A549 (cell line): ENCODE data around the gene SLC25A48. TPM values are rescaled to one million over a fixed set of nuclear protein-coding genes. Genes with fewer than 3 reads are reported as not detected.
"Not testable (repeated sequence)": the region's sequence is repeated elsewhere in the genome, so short reads cannot be mapped to it uniquely, and the experiment has no call there.

Source experiments
- ATAC-seq, 2 experiments: fragments of 200-7000 bp in 1 of 2; fragments of >200 bp in 1 of 2; cut with Nextera tagmentation in 1 of 2; cut with Tn5 transposase in 1 of 2; 3 replicates each; pipeline versions ENCODE4 v1.8.0 to v1.9.1; 2018 to 2020; ENCODE audit warnings: mild to moderate bottlenecking in 1 of 2, moderate library complexity in 1 of 2
- CTCF ChIA-PET: fragments of 300-600 bp; sonication (Branson Sonifier 250); formaldehyde crosslinking; extraction: SDS; loops from one replicate; lab custom pipeline; 2021; ENCODE audit warnings: antibody characterized with exemption, inconsistent platforms; lab: Yijun Ruan, JAX
- POLR2A ChIA-PET: fragments of 350-600 bp; formaldehyde crosslinking; extraction: SDS; loops from one replicate; lab custom pipeline; 2021; ENCODE audit warnings: antibody characterized with exemption, inconsistent platforms; lab: Yijun Ruan, JAX
- DNase-seq, 2 experiments: peaks; one replicate each; pipeline versions ENCODE4 v3.0.0 to v3.0.0-alpha.2; 2011 to 2016; ENCODE audit warnings: low read depth in 1 of 2, low spot score in 1 of 2
- FAIRE-seq: peaks from 2 replicates; lab custom pipeline; 2011; peaks lifted over from hg19 to GRCh38; lab: Jason Lieb, UNC
- H3K27ac ChIP-seq, 2 experiments: fragments of >200 bp; sonication (Bioruptor Twin); formaldehyde crosslinking; 3 replicates each; pipeline ENCODE4 v1.5.1; 2016 to 2017
- H3K4me1 ChIP-seq: fragments of >200 bp; sonication (Bioruptor Twin); formaldehyde crosslinking; 3 replicates; pipeline ENCODE4 v1.6.1; 2016
- H3K4me2 ChIP-seq: fragments of >200 bp; sonication (Bioruptor Twin); formaldehyde crosslinking; 3 replicates; pipeline ENCODE4 v1.6.1; 2016
- H3K4me3 ChIP-seq: fragments of >200 bp; sonication (Bioruptor Twin); formaldehyde crosslinking; 3 replicates; pipeline ENCODE4 v1.5.1; 2016
- H3K9me3 ChIP-seq: fragments of >200 bp; sonication (Bioruptor Twin); formaldehyde crosslinking; 3 replicates; pipeline ENCODE4 v1.6.1; 2016
- BHLHE40 ChIP-seq: IDR thresholded peaks from 2 replicates; pipeline ENCODE4 v1.6.1; 2012; ENCODE audit warnings: low read depth, low read length, inconsistent platforms
- CBX2 ChIP-seq: fragments of 200-600 bp; sonication (generic); IDR thresholded peaks from 2 replicates; pipeline ENCODE4 v1.6.1; 2016; ENCODE audit warnings: low read depth, mild to moderate bottlenecking, borderline replicate concordance
- EHF ChIP-seq: fragments of 250-450 bp; sonication (Bioruptor Pico); IDR thresholded peaks from 2 replicates; pipeline ENCODE4 v1.5.0; 2020; ENCODE audit warnings: mild to moderate bottlenecking
- EHMT2 ChIP-seq: fragments of 200-600 bp; sonication (generic); IDR thresholded peaks from 2 replicates; pipeline ENCODE4 v1.6.1; 2016; ENCODE audit warnings: antibody characterized with exemption, low read depth, mild to moderate bottlenecking, moderate library complexity
- EP300 ChIP-seq, 2 experiments: fragments of >200 bp; sonication (Bioruptor Twin); formaldehyde crosslinking; IDR thresholded peaks; 2 replicates in 1 of 2; 3 replicates in 1 of 2; pipeline ENCODE4 v1.6.1; 2016 to 2017
- ESRRA ChIP-seq: fragments of 150-350 bp; IDR thresholded peaks from 2 replicates; pipeline ENCODE4 v1.6.1; 2014; ENCODE audit warnings: mild to moderate bottlenecking, low read length, borderline replicate concordance
- HDAC2 ChIP-seq: fragments of 200-600 bp; sonication (generic); IDR thresholded peaks from 2 replicates; pipeline ENCODE4 v1.6.1; 2016
- HOXA7 ChIP-seq: fragments of 250-450 bp; sonication (Bioruptor Pico); IDR thresholded peaks from 2 replicates; pipeline ENCODE4 v1.5.0; 2020; ENCODE audit warnings: mild to moderate bottlenecking, moderate library complexity
- JUN ChIP-seq, 2 experiments: fragments of >200 bp; sonication (Bioruptor Twin); formaldehyde crosslinking; IDR thresholded peaks; 2 replicates in 1 of 2; 3 replicates in 1 of 2; pipeline ENCODE4 v1.6.1; 2016 to 2017
- JUNB ChIP-seq: fragments of >200 bp; sonication (Bioruptor Twin); formaldehyde crosslinking; IDR thresholded peaks from 2 replicates; pipeline ENCODE4 v1.6.1; 2016
- KDM1A ChIP-seq: fragments of 200-600 bp; sonication (generic); IDR thresholded peaks from 2 replicates; pipeline ENCODE4 v1.6.1; 2016; ENCODE audit warnings: low read depth, mild to moderate bottlenecking
- NPAS2 ChIP-seq: fragments of 250-450 bp; sonication (Bioruptor Pico); IDR thresholded peaks from 2 replicates; pipeline ENCODE4 v1.8.0; 2022; ENCODE audit warnings: mild to moderate bottlenecking, moderate library complexity, borderline replicate concordance
- POLR2A ChIP-seq: IDR thresholded peaks from 2 replicates; pipeline ENCODE4 v1.6.1; 2012; ENCODE audit warnings: mild to moderate bottlenecking, low read length
- POLR2AphosphoS2 ChIP-seq: conservative IDR thresholded peaks from 2 replicates; pipeline ENCODE4 v1.6.1; 2012; ENCODE audit warnings: low read length, improper control_type of control experiment, inconsistent platforms
- RAD21 ChIP-seq, 2 experiments: fragments of >200 bp in 1 of 2; sonication (Bioruptor Twin) in 1 of 2; formaldehyde crosslinking in 1 of 2; IDR thresholded peaks in 1 of 2; conservative IDR thresholded peaks in 1 of 2; 2 replicates in 1 of 2; 3 replicates in 1 of 2; pipeline ENCODE4 v1.6.1; 2012 to 2018; ENCODE audit warnings: inconsistent platforms in 1 of 2
- RNF2 ChIP-seq: fragments of 200-600 bp; sonication (generic); IDR thresholded peaks from 2 replicates; pipeline ENCODE4 v1.6.1; 2016; ENCODE audit warnings: low read depth, mild to moderate bottlenecking, antibody characterized with exemption, moderate library complexity, borderline replicate concordance
- SMC3 ChIP-seq: fragments of >200 bp; sonication (Bioruptor Twin); formaldehyde crosslinking; IDR thresholded peaks from 3 replicates; pipeline ENCODE4 v1.6.1; 2018; ENCODE audit warnings: inconsistent platforms
- SREBF2 ChIP-seq: fragments of 450-650 bp; IDR thresholded peaks from 2 replicates; pipeline ENCODE4 v1.6.1; 2014; ENCODE audit warnings: mild to moderate bottlenecking, moderate library complexity
- ZC3H11A ChIP-seq: fragments of 450-650 bp; IDR thresholded peaks from 2 replicates; pipeline ENCODE4 v1.6.1; 2014; ENCODE audit warnings: antibody characterized with exemption, mild to moderate bottlenecking
- ZSCAN20 ChIP-seq: fragments of 250-450 bp; sonication (Bioruptor Pico); IDR thresholded peaks from 2 replicates; pipeline ENCODE4 v1.8.0; 2022; ENCODE audit warnings: mild to moderate bottlenecking, moderate library complexity
- WGBS: methylation state at CpG from one replicate; pipeline ENCODE4 v1.1.6; 2017; ENCODE audit errors: missing lambda C conversion rate; 5-methylcytosine and 5-hydroxymethylcytosine counted together
- polyA plus RNA-seq, 4 experiments: library from polyadenylated mRNA; depleted of rRNA in 3 of 4; stranded (reverse); fragments of >200 nt; fragmentation: RNase III in 1 of 4; extraction: RNeasy Plus Mini Kit Qiagen cat#74134 plus additional on column Dnase treatment in 1 of 4; gene quantifications; 2 replicates in 3 of 4; 3 replicates in 1 of 4; pipeline ENCODE4 v1.2.3, GENCODE V29; 2011 to 2017
- TF ChIP-seq, protein P1 (sequence below): fragments of >200 bp; sonication (Bioruptor Twin); formaldehyde crosslinking; IDR thresholded peaks from 3 replicates; pipeline ENCODE4 v1.5.1; 2016
- TF ChIP-seq, protein P2 (sequence below): fragments of >200 bp; sonication (Bioruptor Twin); formaldehyde crosslinking; IDR thresholded peaks from 3 replicates; pipeline ENCODE4 v1.6.1; 2016
- TF ChIP-seq, protein P3 (sequence below): fragments of 150-350 bp; IDR thresholded peaks from 2 replicates; pipeline ENCODE4 v1.6.1; 2014; ENCODE audit warnings: low read depth, mild to moderate bottlenecking, low read length
- TF ChIP-seq, protein P4 (sequence below): fragments of 250-450 bp; sonication (Bioruptor Pico); IDR thresholded peaks from 2 replicates; pipeline ENCODE4 v1.5.0; 2021; ENCODE audit warnings: mild to moderate bottlenecking, moderate library complexity, borderline replicate concordance
- TF ChIP-seq, protein P5 (sequence below): fragments of 450-650 bp; IDR thresholded peaks from 2 replicates; pipeline ENCODE4 v1.6.1; 2014; ENCODE audit warnings: antibody characterized with exemption
- TF ChIP-seq, protein P6 (sequence below): IDR thresholded peaks from 2 replicates; pipeline ENCODE4 v1.6.1; 2012

SLC25A48 gene
- polyA plus RNA-seq, 2 of the 4 experiments (the other 2 are of a cell fraction) = 0.18 TPM; not detected in 1

DNA sequence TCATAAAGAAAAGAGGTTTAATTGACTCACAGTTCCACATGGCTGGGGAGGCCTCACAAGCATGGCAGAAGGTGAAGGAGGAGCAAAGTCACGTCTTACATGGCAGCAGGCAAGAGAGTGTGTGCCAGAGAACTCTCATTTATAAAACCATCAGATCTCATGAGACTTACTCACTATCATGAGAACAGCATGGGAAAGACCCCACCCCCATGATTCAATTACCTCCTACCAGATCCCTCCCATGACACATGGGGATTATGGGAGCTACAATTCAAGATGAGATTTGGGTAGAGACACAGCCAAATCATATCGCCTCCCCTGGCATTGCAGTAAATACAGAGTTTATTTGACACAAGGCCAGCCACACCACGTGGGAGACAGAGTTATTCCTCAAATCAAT lies 24.7 kb downstream of the SLC25A48 start:
- H3K27ac ChIP-seq, DNase-seq, FAIRE-seq, POLR2A ChIA-PET, ATAC-seq, H3K9me3 ChIP-seq, H3K4me1 ChIP-seq, H3K4me2 ChIP-seq, H3K4me3 ChIP-seq: not testable (repeated sequence)
- CTCF ChIA-PET = interaction anchor here (1.2 to 1.7 kb wide), 4 partner anchors 9 to 393 kb away, joined by 3 to 5 read pairs (median 4); no protein-coding TSS in a partner anchor
- WGBS = 36% methylated on average over 3 of the region's 3 CpGs

DNA sequence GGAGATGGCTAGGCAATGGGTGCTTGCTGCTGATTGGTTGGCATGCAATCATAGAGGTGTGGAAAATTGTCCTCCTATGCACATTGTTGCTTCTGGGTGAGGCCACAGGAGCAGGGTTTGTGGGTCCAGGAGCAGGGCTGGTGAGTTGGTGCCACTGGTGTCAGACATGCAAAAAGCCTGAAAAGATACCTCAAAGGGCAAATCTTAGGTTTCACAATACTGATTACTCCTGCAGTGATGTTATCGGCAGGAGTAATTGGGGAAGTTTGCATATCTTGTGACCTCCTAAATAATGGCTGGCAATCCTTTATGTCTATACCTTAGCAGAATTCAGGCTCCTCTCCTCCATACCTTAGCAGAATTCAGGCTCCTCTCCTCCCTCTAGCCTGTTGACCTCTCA lies 25.2 kb downstream of the SLC25A48 start:
- FAIRE-seq = no peak
- Histone ChIP-seq H3K9me3 (no peaks in the 10 kb centered on the region), H3K4me1 (no peaks in the 10 kb centered on the region), H3K4me2 (no peak overlapping the region), H3K4me3 (no peak overlapping the region), H3K27ac (no peak overlapping the region)
- CTCF ChIA-PET = interaction anchor here (1.6 kb wide), 1 partner anchor 30 kb away, joined by 4 read pairs; no protein-coding TSS in a partner anchor
- WGBS = 71% methylated on average over 1 of the region's 1 CpG
- no peak for DNase-seq
- TF ChIP-seq, protein P1, sequence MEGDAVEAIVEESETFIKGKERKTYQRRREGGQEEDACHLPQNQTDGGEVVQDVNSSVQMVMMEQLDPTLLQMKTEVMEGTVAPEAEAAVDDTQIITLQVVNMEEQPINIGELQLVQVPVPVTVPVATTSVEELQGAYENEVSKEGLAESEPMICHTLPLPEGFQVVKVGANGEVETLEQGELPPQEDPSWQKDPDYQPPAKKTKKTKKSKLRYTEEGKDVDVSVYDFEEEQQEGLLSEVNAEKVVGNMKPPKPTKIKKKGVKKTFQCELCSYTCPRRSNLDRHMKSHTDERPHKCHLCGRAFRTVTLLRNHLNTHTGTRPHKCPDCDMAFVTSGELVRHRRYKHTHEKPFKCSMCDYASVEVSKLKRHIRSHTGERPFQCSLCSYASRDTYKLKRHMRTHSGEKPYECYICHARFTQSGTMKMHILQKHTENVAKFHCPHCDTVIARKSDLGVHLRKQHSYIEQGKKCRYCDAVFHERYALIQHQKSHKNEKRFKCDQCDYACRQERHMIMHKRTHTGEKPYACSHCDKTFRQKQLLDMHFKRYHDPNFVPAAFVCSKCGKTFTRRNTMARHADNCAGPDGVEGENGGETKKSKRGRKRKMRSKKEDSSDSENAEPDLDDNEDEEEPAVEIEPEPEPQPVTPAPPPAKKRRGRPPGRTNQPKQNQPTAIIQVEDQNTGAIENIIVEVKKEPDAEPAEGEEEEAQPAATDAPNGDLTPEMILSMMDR = no peak
- no peak for TF ChIP-seq KDM1A
- no peak for TF ChIP-seq EHMT2
- TF ChIP-seq EHF (CRISPR knock-in tag) = no peak
- no peak for TF ChIP-seq RAD21 (conservative IDR thresholded peaks at IDR 0.05 in 1 of 2, IDR thresholded peaks at IDR 0.05 in 1 of 2)
- no peak for TF ChIP-seq POLR2AphosphoS2
- TF ChIP-seq ZSCAN20 (CRISPR knock-in tag) = no peak
- TF ChIP-seq NPAS2 (CRISPR knock-in tag) = no peak
- TF ChIP-seq BHLHE40 = no peak
- TF ChIP-seq POLR2A = no peak
- TF ChIP-seq, protein P2, sequence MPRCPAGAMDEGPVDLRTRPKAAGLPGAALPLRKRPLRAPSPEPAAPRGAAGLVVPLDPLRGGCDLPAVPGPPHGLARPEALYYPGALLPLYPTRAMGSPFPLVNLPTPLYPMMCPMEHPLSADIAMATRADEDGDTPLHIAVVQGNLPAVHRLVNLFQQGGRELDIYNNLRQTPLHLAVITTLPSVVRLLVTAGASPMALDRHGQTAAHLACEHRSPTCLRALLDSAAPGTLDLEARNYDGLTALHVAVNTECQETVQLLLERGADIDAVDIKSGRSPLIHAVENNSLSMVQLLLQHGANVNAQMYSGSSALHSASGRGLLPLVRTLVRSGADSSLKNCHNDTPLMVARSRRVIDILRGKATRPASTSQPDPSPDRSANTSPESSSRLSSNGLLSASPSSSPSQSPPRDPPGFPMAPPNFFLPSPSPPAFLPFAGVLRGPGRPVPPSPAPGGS = no peak
- TF ChIP-seq, protein P3, sequence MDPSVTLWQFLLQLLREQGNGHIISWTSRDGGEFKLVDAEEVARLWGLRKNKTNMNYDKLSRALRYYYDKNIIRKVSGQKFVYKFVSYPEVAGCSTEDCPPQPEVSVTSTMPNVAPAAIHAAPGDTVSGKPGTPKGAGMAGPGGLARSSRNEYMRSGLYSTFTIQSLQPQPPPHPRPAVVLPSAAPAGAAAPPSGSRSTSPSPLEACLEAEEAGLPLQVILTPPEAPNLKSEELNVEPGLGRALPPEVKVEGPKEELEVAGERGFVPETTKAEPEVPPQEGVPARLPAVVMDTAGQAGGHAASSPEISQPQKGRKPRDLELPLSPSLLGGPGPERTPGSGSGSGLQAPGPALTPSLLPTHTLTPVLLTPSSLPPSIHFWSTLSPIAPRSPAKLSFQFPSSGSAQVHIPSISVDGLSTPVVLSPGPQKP = no peak
- POLR2A ChIA-PET = no interaction called here
- no peak for ATAC-seq

DNA sequence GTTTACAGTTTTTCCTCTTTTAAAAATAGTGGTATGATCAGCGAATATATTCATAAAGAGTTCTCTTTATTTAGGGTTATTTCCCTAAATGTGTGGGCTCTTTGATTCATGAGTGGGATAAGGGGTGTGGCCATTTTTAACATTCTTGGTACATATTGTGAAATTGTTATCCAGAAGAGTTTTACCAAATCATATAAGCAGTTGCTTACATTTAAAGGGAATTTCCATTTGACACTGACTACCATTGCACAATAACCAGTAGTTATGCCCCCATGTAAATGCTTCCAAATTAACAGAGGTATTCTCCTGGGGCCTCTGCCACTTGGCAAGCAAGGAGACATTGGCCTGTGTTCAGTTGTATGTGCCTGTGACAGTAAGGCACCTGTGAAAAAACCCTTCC lies 27.2 kb downstream of the SLC25A48 start:
- FAIRE-seq = no peak
- TF ChIP-seq JUNB (no peak), ZC3H11A (no peak), RNF2 (no peak), JUN (IDR thresholded peaks at IDR 0.05) (no peak), POLR2AphosphoS2 (no peak), SREBF2 (no peak), EP300 (IDR thresholded peaks at IDR 0.05) (no peak), BHLHE40 (no peak), SMC3 (no peak), CBX2 (no peak), ESRRA (no peak), NPAS2 (CRISPR knock-in tag) (no peak), HOXA7 (no peak), HDAC2 (no peak)
- TF ChIP-seq, protein P4, sequence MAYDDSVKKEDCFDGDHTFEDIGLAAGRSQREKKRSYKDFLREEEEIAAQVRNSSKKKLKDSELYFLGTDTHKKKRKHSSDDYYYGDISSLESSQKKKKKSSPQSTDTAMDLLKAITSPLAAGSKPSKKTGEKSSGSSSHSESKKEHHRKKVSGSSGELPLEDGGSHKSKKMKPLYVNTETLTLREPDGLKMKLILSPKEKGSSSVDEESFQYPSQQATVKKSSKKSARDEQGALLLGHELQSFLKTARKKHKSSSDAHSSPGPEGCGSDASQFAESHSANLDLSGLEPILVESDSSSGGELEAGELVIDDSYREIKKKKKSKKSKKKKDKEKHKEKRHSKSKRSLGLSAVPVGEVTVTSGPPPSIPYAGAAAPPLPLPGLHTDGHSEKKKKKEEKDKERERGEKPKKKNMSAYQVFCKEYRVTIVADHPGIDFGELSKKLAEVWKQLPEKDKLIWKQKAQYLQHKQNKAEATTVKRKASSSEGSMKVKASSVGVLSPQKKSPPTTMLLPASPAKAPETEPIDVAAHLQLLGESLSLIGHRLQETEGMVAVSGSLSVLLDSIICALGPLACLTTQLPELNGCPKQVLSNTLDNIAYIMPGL (CRISPR knock-in tag) = no peak
- TF ChIP-seq, protein P5, sequence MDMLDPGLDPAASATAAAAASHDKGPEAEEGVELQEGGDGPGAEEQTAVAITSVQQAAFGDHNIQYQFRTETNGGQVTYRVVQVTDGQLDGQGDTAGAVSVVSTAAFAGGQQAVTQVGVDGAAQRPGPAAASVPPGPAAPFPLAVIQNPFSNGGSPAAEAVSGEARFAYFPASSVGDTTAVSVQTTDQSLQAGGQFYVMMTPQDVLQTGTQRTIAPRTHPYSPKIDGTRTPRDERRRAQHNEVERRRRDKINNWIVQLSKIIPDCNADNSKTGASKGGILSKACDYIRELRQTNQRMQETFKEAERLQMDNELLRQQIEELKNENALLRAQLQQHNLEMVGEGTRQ = no peak
- TF ChIP-seq, protein P2 = no peak
- TF ChIP-seq, protein P6, sequence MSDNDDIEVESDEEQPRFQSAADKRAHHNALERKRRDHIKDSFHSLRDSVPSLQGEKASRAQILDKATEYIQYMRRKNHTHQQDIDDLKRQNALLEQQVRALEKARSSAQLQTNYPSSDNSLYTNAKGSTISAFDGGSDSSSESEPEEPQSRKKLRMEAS = no peak

More for the DNA sequence above, 27.2 kb downstream of the SLC25A48 start:
- Histone ChIP-seq H3K27ac (no peak overlapping the region), H3K9me3 (no peaks in the 10 kb centered on the region), H3K4me1 (no peaks in the 10 kb centered on the region), H3K4me3 (no peak overlapping the region), H3K4me2 (no peak overlapping the region)
- WGBS = 14% methylated on average over 1 of the region's 1 CpG
- CTCF ChIA-PET = interaction anchor here (1.0 kb wide), 1 partner anchor 27 kb away, joined by 3 read pairs; the partner anchor contains the start of gene SLC25A48
- DNase-seq (no peak), ATAC-seq (no peak)
- POLR2A ChIA-PET = no interaction called here
